AG09309 (cell line): ENCODE measurements around the gene CINP.
"Not testable (repeated sequence)": the region's sequence is repeated elsewhere in the genome, so short reads cannot be mapped to it uniquely, and the experiment has no call there.

Source experiments
- DNase-seq: peaks from one replicate; pipeline ENCODE4 v3.0.0-alpha.2; 2010; ENCODE audit warnings: low read depth
- H3K4me3 ChIP-seq: 2 replicates; pipeline ENCODE4 v1.5.1; 2011; ENCODE audit warnings: mild to moderate bottlenecking, low read depth, low read length, moderate library complexity; ENCODE audit not compliant: control insufficient read depth
- TF ChIP-seq, protein P1 (sequence below): IDR thresholded peaks from 2 replicates; pipeline ENCODE4 v1.5.1; 2011; ENCODE audit warnings: mild to moderate bottlenecking, low read depth, low read length, inconsistent platforms; ENCODE audit not compliant: insufficient read depth, control insufficient read depth; ENCODE audit errors: missing control alignments

The CINP gene

DNA sequence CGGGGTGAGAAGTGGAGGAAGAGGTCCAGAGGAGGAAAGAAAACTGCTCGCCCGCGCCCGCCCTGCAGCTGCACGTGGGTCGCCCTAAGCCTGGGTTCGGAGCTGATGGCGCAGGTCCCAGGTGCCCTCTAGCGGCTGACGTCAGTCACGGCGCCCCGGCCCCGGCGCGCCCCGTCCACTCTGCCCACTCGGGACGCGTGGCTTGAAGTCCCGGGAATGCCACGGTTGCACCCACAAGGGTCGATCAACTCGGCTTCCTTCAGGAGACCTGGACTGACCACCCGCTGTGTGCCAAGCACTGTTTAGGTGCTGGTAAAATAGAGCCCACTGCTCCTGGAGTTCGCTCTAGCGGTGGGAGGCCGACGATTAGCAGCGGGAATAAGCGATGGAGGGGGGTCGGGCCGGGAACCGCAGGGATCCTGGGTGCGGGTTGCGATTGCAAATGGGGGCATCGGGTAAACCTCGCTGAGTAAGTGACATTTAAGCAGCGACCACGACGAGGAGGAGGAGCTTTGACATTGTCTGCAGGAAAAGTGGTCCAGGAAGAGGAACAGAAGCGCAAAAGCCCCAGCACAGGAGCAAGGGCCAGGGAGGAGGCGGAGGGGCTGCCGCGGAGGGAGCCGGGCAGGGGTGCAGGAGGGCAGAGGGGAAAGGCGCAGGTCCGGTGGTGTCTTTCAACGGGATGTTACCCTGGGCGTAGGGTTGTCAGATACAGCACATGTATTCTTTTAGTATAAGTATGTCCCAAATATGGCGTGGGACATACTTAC lies 48.3 kb downstream of the CINP start:
- TF ChIP-seq, protein P1, sequence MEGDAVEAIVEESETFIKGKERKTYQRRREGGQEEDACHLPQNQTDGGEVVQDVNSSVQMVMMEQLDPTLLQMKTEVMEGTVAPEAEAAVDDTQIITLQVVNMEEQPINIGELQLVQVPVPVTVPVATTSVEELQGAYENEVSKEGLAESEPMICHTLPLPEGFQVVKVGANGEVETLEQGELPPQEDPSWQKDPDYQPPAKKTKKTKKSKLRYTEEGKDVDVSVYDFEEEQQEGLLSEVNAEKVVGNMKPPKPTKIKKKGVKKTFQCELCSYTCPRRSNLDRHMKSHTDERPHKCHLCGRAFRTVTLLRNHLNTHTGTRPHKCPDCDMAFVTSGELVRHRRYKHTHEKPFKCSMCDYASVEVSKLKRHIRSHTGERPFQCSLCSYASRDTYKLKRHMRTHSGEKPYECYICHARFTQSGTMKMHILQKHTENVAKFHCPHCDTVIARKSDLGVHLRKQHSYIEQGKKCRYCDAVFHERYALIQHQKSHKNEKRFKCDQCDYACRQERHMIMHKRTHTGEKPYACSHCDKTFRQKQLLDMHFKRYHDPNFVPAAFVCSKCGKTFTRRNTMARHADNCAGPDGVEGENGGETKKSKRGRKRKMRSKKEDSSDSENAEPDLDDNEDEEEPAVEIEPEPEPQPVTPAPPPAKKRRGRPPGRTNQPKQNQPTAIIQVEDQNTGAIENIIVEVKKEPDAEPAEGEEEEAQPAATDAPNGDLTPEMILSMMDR: peak; percentile 95
- no peak for DNase-seq
- peak overlapping the region; percentile 50 for H3K4me3 ChIP-seq

DNA sequence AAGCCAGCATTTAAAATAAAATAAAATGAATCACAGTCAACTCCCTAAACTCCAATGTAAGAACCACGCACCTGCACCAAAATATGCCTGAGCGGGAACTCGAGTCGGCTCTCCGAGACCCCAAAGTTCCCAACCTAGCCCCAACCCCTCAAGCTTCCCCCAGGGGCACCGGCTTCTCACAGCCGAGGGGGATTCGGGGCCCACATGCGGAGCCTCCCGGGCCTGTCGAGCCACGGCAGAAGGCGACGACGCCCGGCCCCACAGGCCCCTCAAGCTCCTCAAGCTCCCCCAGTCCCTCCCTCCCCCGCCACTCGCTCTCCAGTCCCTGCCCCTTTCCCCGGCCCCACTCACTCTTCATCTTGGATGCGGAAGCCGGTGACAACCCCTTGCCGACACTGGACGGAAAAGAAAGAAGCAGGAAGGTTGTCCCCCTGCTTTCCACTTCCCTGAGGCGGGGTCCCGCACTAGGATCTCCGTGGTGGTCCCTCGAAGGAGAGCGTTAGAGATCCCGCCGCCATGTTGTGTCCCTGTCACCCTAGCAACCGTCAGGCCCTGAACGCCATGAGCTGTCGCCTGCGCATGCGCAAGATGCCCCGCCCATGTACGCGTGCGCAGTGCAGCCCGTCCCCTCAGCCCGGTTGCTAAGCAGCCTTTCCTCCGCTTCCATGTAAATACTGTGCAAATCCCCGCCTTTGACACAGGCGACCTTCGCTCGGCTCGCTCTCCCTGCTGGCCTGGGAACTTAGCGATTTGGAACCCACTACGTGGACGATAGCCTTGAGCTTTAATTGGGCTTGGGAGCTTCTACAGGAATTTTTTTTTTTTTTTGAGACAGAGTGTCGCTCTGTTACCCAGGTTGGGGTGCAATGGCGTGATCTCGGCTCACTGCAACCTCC lies 57.8 kb downstream of the CINP start, which contains the start of gene MOK:
Gene MOK, minus strand, starts transcription at position 554 of the 896 bp plus-strand sequence. Its CDS starts 196 bp downstream, at position 358.
- H3K4me3 ChIP-seq: peak within 1 kb of the TSS; percentile 92
- peak; percentile 87 for DNase-seq
- TF ChIP-seq, protein P1: no peak

DNA sequence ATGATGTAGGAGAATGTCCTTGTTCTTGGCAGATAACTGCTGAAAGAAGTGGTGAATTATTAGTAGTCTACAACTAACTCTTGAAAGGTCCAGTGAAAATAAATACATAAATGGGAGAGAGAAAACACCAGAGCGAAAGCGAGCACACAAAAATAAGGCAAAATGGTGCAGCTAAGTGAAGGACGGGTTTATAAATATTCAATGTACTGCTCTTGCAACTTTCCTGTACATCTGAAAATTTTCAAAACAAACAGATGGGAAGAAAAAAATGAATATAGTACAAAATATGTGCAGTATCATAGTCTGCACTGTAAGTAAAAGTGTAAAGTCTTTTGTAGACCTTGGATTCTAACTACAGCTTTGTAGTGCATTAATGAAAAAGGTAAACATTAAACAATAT lies 59.0 kb downstream of the CINP start:
- TF ChIP-seq, protein P1: no peak
- DNase-seq: no peak
- H3K4me3 ChIP-seq: peak overlapping the region; percentile 92

DNA sequence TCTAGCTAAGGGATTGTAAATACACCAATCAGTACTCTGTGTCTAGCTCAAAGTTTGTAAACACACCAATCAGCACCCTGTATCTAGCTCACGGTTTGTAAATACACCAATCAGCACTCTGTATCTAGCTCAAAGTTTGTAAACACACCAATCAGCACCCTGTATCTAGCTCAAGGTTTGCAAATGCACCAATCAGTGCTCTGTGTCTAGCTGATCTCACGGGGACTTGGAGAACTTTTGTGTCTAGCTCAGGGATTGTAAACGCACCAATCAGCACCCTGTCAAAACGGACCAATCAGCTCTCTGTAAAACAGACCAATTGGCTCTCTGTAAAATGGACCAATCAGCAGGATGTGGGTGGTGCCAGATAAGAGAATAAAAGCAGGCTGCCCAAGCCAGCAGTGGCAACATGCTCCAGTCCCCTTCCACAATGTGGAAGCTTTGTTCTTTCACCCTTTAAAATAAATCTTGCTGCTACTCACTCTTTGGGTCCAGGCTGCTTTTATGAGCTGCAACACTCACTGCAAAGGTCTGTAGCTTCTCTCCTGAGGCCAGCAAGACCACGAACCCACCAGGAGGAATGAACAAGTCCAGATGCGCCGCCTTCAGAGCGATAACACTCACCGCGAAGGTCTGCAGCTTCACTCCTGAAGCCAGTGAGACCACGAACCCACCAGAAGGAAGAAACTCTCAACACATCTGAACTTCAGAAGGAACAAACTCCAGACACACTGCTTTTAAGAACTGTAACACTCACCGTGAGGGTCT lies 64.2 kb downstream of the CINP start:
- not testable (repeated sequence) for DNase-seq

More for the DNA sequence above, 64.2 kb downstream of the CINP start:
- H3K4me3 ChIP-seq: not testable (repeated sequence)
